ENCODE results near the gene C14orf180. TPM values are rescaled to one million over a fixed set of nuclear protein-coding genes. Genes with fewer than 3 reads are reported as not detected.

The C14orf180 gene
- total and polyA plus RNA-seq, 2 of the 8 experiments (the other 6 are each of a cell fraction or from before 2014, with no cell fraction given): not detected

DNA sequence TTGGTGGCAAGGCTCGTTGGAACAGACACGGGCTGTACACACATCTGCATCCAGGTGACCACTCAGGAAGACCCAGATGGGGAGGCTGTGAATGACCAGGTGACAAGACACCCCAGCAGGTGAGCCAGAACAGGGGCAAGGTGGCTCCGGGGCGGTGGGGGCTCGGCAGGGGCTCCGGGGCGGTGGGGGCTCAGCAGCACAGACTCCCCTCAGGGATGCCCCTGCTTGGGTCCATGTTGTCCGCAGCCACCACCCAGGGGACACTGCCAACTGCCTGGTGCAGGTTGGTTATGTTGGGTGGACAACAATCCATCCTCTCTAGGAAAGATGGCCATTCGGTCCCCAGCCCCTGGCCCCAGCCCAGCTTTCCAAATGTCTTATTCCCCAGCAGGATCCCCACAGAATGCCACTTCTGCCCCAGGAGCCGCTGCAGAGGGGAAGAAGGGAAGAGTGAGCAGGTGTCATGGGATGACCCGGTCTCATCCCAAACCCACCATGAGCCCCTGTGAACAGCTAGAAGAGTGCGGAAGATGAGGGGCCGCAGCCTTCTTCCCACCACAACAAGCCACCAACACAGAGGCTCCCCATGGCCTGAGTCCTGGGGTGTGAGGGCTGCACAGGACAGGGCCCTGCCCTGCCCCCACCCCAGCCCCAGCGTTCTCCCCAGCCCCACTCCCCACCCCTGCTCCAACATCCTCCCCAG, 31.4 kb upstream of the C14orf180 start (continued):
- TF ChIP-seq, protein P1, sequence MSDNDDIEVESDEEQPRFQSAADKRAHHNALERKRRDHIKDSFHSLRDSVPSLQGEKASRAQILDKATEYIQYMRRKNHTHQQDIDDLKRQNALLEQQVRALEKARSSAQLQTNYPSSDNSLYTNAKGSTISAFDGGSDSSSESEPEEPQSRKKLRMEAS (IDR thresholded peaks at IDR 0.05): no peak
- TF ChIP-seq TAF7 (optimal IDR thresholded peaks at IDR 0.05; ENCODE audit: borderline replicate concordance, low read depth, low read length): no peak
- TF ChIP-seq SP4 (IDR thresholded peaks at IDR 0.05; ENCODE audit: low read length): no peak
- no peak for TF ChIP-seq SAP30 (IDR thresholded peaks at IDR 0.05; ENCODE audit: insufficient read depth, insufficient replicate concordance, low read length)
- TF ChIP-seq SP2 (IDR thresholded peaks at IDR 0.05; ENCODE audit: low read length): no peak
